HG03432 (cell line): ENCODE data around the gene RXRA.

Experiments
- ATAC-seq: cut with Tn5 transposase; IDR thresholded peaks from one replicate; pipeline ENCODE4 v1.9.1; 2021; ENCODE audit warnings: mild to moderate bottlenecking, moderate library complexity; ENCODE audit not compliant: unreplicated experiment

Gene RXRA

GRCh38 chr9:134351606-134352176, 25.4 kb downstream of the RXRA start:
- no peak for ATAC-seq

GRCh38 chr9:134352247-134352933, 26.1 kb downstream of the RXRA start:
- no peak for ATAC-seq

GRCh38 chr9:134353539-134353938, 27.3 kb downstream of the RXRA start:
- ATAC-seq: no peak

GRCh38 chr9:134355158-134355557, 28.9 kb downstream of the RXRA start:
- ATAC-seq: no peak

- ATAC-seq: no peak
Measured at GRCh38 chr9:134355561-134356279, 29.5 kb downstream of the RXRA start.

GRCh38 chr9:134356496-134357470, 30.5 kb downstream of the RXRA start:
- ATAC-seq: no peak

GRCh38 chr9:134357631-134358025, 31.4 kb downstream of the RXRA start:
- no peak for ATAC-seq

GRCh38 chr9:134358026-134358661, 31.9 kb downstream of the RXRA start:
- no peak for ATAC-seq

GRCh38 chr9:134358662-134359319, 32.5 kb downstream of the RXRA start:
- ATAC-seq: no peak

GRCh38 chr9:134359493-134360179, 33.4 kb downstream of the RXRA start:
- ATAC-seq: no peak

GRCh38 chr9:134360180-134360759, 34.0 kb downstream of the RXRA start:
- no peak for ATAC-seq

- no peak for ATAC-seq
Measured at GRCh38 chr9:134360897-134361296, 34.6 kb downstream of the RXRA start.

GRCh38 chr9:134361426-134361825, 35.2 kb downstream of the RXRA start:
- ATAC-seq: no peak

GRCh38 chr9:134361843-134362414, 35.7 kb downstream of the RXRA start:
- ATAC-seq: no peak

- ATAC-seq: no peak
Measured at GRCh38 chr9:134363450-134363849, 37.2 kb downstream of the RXRA start.

GRCh38 chr9:134364391-134365114, 38.3 kb downstream of the RXRA start:
- no peak for ATAC-seq

GRCh38 chr9:134365115-134365596, 38.9 kb downstream of the RXRA start:
- ATAC-seq: no peak

GRCh38 chr9:134365791-134366222, 39.6 kb downstream of the RXRA start:
- ATAC-seq: no peak
